K562 (cell line): ENCODE results near the gene TTBK2. TPM values are rescaled to one million over a fixed set of nuclear protein-coding genes. Genes with fewer than 3 reads are reported as not detected.

ENCODE experiments used
- EP400 ChIP-seq: fragments of 450-650 bp; IDR thresholded peaks from 2 replicates; pipeline ENCODE4 v1.6.1; 2017; ENCODE audit warnings: antibody characterized with exemption, mild to moderate bottlenecking, moderate library complexity
- FOXP1 ChIP-seq: sonication (generic); formaldehyde crosslinking; IDR thresholded peaks from 2 replicates; pipeline ENCODE4 v1.8.0; 2022; ENCODE audit warnings: mild to moderate bottlenecking, missing genetic modification reagents
- GTF2E2 ChIP-seq: fragments of 200-800 bp; sonication (Bioruptor generic); IDR thresholded peaks from 2 replicates; pipeline ENCODE4 v1.6.1; 2016; ENCODE audit warnings: missing genetic modification characterization, missing compliant biosample characterization
- MAX ChIP-seq: sonication (generic); formaldehyde crosslinking; IDR thresholded peaks from 2 replicates; pipeline ENCODE4 v1.9.0; 2022; ENCODE audit warnings: mild to moderate bottlenecking, missing genetic modification reagents
- MAZ ChIP-seq, 2 experiments: fragments of 450-650 bp in 1 of 2; sonication (generic) in 1 of 2; formaldehyde crosslinking; IDR thresholded peaks in 1 of 2; conservative IDR thresholded peaks in 1 of 2; 2 replicates each; pipeline versions ENCODE4 v1.4.0 to v1.5.0; 2020; ENCODE audit warnings: mild to moderate bottlenecking in 1 of 2, missing genetic modification reagents in 1 of 2
- MCM3 ChIP-seq: fragments of 450-650 bp; IDR thresholded peaks from 2 replicates; pipeline ENCODE4 v1.6.1; 2016
- NFIC ChIP-seq: fragments of 450-650 bp; IDR thresholded peaks from 2 replicates; pipeline ENCODE4 v1.6.1; 2017; ENCODE audit warnings: mild to moderate bottlenecking, inconsistent platforms
- RBBP5 ChIP-seq: fragments of 200-600 bp; sonication (generic); IDR thresholded peaks from 2 replicates; pipeline ENCODE4 v1.6.1; 2012; ENCODE audit warnings: borderline replicate concordance, mild to moderate bottlenecking, low read length, control low read depth, inconsistent platforms; ENCODE audit not compliant: insufficient read depth, poor library complexity, severe bottlenecking
- RCOR1 ChIP-seq, 2 experiments: IDR thresholded peaks; 2 replicates each; pipeline ENCODE4 v1.6.1; 2012; ENCODE audit warnings: low read depth in 2 of 2, low read length in 2 of 2, borderline replicate concordance in 1 of 2, improper control_type of control experiment in 1 of 2
- RERE ChIP-seq: sonication (generic); formaldehyde crosslinking; IDR thresholded peaks from 2 replicates; pipeline ENCODE4 v1.8.0; 2023; ENCODE audit warnings: missing genetic modification reagents, mild to moderate bottlenecking, borderline replicate concordance
- RFX7 ChIP-seq: fragments of 250-450 bp; sonication (Bioruptor Pico); IDR thresholded peaks from 2 replicates; pipeline ENCODE4 v1.5.1; 2021; ENCODE audit warnings: mild to moderate bottlenecking
- SRF ChIP-seq, 2 experiments: fragments of 250-450, 450-650 bp in 1 of 2; sonication (Bioruptor Pico) in 1 of 2; sonication (generic) in 1 of 2; formaldehyde crosslinking; IDR thresholded peaks; 2 replicates each; pipeline versions ENCODE4 v1.5.0 to v1.5.1; 2020 to 2022; ENCODE audit warnings: mild to moderate bottlenecking in 1 of 2, missing genetic modification reagents in 1 of 2
- SUPT5H ChIP-seq: fragments of 450-650 bp; IDR thresholded peaks from 2 replicates; pipeline ENCODE4 v1.6.1; 2016
- TAF1 ChIP-seq: IDR thresholded peaks from 2 replicates; pipeline ENCODE4 v1.6.1; 2011; ENCODE audit warnings: mild to moderate bottlenecking, low read length, moderate library complexity; ENCODE audit not compliant: insufficient read depth, control insufficient read depth, severe bottlenecking; ENCODE audit errors: extremely low read depth
- ZNF280B ChIP-seq: fragments of 250-450 bp; sonication (Bioruptor Pico); IDR thresholded peaks from 2 replicates; pipeline ENCODE4 v1.5.1; 2021; ENCODE audit warnings: mild to moderate bottlenecking
- ZNF717 ChIP-seq: fragments of 250-450 bp; sonication (Bioruptor Pico); IDR thresholded peaks from 2 replicates; pipeline ENCODE4 v1.5.0; 2021
- polyA plus RNA-seq, 8 experiments: library from polyadenylated mRNA; depleted of rRNA in 4 of 8; stranded (reverse) in 5 of 8; unstranded in 3 of 8; fragments of >200 nt; fragmentation: Nextera tagmentation in 2 of 8; fragmentation: Illumina TruSeq in 1 of 8; extraction: Ambion mirVana in 2 of 8; extraction: Trizol in 1 of 8; gene quantifications; 2 replicates each; pipeline versions ENCODE4 v1.2.1 to v1.2.3, GENCODE V29; 2011 to 2014; ENCODE audit warnings: inconsistent platforms in 1 of 8, missing spikeins in 1 of 8
- total RNA-seq, 7 experiments: library from RNA; depleted of rRNA in 6 of 7; stranded (reverse); fragments of >200 nt in 6 of 7; fragmentation: Illumina TruSeq in 2 of 7; extraction: Trizol in 2 of 7; gene quantifications; 2 replicates each; pipeline versions ENCODE4 v1.2.1 to v1.2.3, GENCODE V29; 2011 to 2021; ENCODE audit warnings: low replicate concordance in 1 of 7

TTBK2 gene
- total and polyA plus RNA-seq, 9 of the 15 experiments (the other 6 are each of a cell fraction or from before 2014, with no cell fraction given) = 0.89 to 8.0 (median 4.8) TPM

- TF ChIP-seq SUPT5H = peak; percentile 73
- peak; percentile 34 to 49; a peak in 3 of 4 replicates for TF ChIP-seq MAZ (CRISPR knock-in tag; conservative IDR thresholded peaks at IDR 0.05 in 1 of 2, IDR thresholded peaks at IDR 0.05 in 1 of 2)
- peak in 1 of 2 experiments; percentile 22; a peak in 1 of 4 replicates for TF ChIP-seq SRF (CRISPR knock-in tag; IDR thresholded peaks at IDR 0.05)
- TF ChIP-seq FOXP1 (CRISPR knock-in tag) = 0 out of 2 replicates have a peak, but pooled peaks have one; percentile 44
- 0 out of 4 replicates have a peak, but pooled peaks of 1 of the 2 experiments have one; percentile 15 for TF ChIP-seq RCOR1 (IDR thresholded peaks at IDR 0.05; ENCODE audit: borderline replicate concordance in 1 of 2, low read depth in 2 of 2, low read length in 2 of 2)
- TF ChIP-seq NFIC = 0 out of 2 replicates have a peak, but pooled peaks have one; percentile 25
- TF ChIP-seq ZNF280B (CRISPR knock-in tag) = 0 out of 2 replicates have a peak, but pooled peaks have one; percentile 18
- peak; percentile 70 for TF ChIP-seq RBBP5
- TF ChIP-seq GTF2E2 (tag) = peak; percentile 76; the same call in 1 of the 2 replicates
- 0 out of 2 replicates have a peak, but pooled peaks have one; percentile 58 for TF ChIP-seq EP400
- TF ChIP-seq TAF1 = peak; percentile 82
- peak; percentile 44; the same call in 1 of the 2 replicates for TF ChIP-seq MAX (CRISPR knock-in tag)
- TF ChIP-seq RERE (CRISPR knock-in tag) = no peak
- TF ChIP-seq RFX7 (CRISPR knock-in tag) = no peak
- TF ChIP-seq MCM3 = no peak
- no peak for TF ChIP-seq ZNF717 (CRISPR knock-in tag)
Measured at GRCh38 chr15:42736793-42737528, 183.6 kb downstream of the TTBK2 start, which contains the start of gene CDAN1 (continued).
